ENCODE data around the gene SPSB1. TPM values are rescaled to one million over a fixed set of nuclear protein-coding genes. Genes with fewer than 3 reads are reported as not detected.
"Not testable (repeated sequence)": the region's sequence is repeated elsewhere in the genome, so short reads cannot be mapped to it uniquely, and the experiment has no call there.

The SPSB1 gene
- polyA plus RNA-seq, 1 experiment = 20.3 TPM

- Histone ChIP-seq H3K27me3 (ENCODE audit: control insufficient read depth, insufficient read depth, low read length) (no peaks in the 10 kb centered on the region), H3K27ac (ENCODE audit: low read depth, low read length) (no peak overlapping the region), H3K9me3 (ENCODE audit: control insufficient read depth, insufficient read depth, low read length) (no peaks in the 10 kb centered on the region; the same call in 1 of the 2 replicates), H3K4me3 (ENCODE audit: low read depth, low read length) (no peak overlapping the region)
- POLR2A ChIA-PET = no interaction called here
- CTCF ChIA-PET = no interaction called here
- no peak for TF ChIP-seq CTCF (IDR thresholded peaks at IDR 0.05; ENCODE audit: low read depth, low read length)
- no peak for DNase-seq (ENCODE audit: low read depth, low spot score)
Measured at GRCh38 chr1:9378801-9379200, 86.1 kb downstream of the SPSB1 start.

DNA sequence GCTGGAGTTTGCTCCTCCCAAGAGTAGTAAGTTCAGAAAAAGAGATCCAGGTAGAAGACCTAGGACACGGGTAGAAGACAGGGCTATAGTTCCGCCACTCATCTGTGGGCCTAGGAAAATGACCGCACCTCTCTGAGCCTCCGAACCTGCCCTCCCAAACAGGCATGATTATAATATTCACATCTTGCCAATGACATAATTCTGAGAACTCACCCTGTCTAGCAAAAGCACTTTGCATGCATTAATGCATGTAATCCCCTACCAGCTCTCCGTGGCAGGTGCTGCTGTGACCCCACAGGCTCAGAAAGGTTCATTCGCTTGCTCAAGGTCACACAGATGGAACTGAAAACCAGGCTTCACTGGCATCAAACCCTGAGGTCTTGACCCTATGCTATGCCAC is 88.0 kb downstream of the SPSB1 start:
- H3K27me3 ChIP-seq (ENCODE audit: control insufficient read depth, insufficient read depth, low read length) = no peaks in the 10 kb centered on the region
- DNase-seq (ENCODE audit: low read depth, low spot score) = no peak

GRCh38 chr1:9382643-9383491 is 90.2 kb downstream of the SPSB1 start:
- CTCF ChIA-PET = interaction anchor here (0.6 kb wide), 1 partner anchor 66 kb away, joined by 3 read pairs; no protein-coding TSS in a partner anchor
- DNase-seq (ENCODE audit: low read depth, low spot score) = no peak
- Histone ChIP-seq H3K9me3 (ENCODE audit: control insufficient read depth, insufficient read depth, low read length) (no peaks in the 10 kb centered on the region; the same call in 1 of the 2 replicates), H3K4me3 (ENCODE audit: low read depth, low read length) (no peak overlapping the region), H3K27me3 (ENCODE audit: control insufficient read depth, insufficient read depth, low read length) (no peaks in the 10 kb centered on the region), H3K27ac (ENCODE audit: low read depth, low read length) (no peak overlapping the region)
- POLR2A ChIA-PET = no interaction called here
- no peak for TF ChIP-seq CTCF (IDR thresholded peaks at IDR 0.05; ENCODE audit: low read depth, low read length)

More for the DNA sequence above, 88.0 kb downstream of the SPSB1 start:
- ChIA-PET POLR2A (no interaction called here), CTCF (no interaction called here)
- no peak overlapping the region for H3K27ac ChIP-seq (ENCODE audit: low read depth, low read length)
- H3K4me3 ChIP-seq (ENCODE audit: low read depth, low read length) = no peak overlapping the region
- no peak for TF ChIP-seq CTCF (IDR thresholded peaks at IDR 0.05; ENCODE audit: low read depth, low read length)
- H3K9me3 ChIP-seq (ENCODE audit: control insufficient read depth, insufficient read depth, low read length) = no peaks in the 10 kb centered on the region; the same call in 1 of the 2 replicates

DNA sequence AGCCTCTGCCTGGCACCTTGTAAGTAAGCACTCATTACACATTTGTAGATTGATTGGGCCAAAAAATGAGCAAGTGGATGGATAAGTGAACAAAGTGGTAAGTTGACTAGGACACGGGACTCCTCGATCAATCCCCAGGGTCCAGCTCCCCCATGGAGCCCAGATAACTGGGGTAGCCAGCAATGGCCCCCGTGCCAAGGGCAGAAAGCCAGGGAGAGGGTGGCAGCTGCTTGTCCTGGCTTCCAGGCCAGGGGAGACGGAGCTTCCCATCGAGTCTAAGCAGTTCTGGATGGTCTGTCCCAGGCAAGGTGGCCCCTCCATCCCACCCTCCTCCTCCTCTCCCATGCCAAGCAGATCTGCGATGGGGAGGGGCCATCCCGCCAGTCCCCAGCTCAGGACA is 91.4 kb downstream of the SPSB1 start:
- ChIA-PET CTCF (interaction anchor here (0.5 kb wide), 1 partner anchor 15 kb away, joined by 6 read pairs; no protein-coding TSS in a partner anchor), POLR2A (no interaction called here)
- Histone ChIP-seq H3K27me3 (ENCODE audit: control insufficient read depth, insufficient read depth, low read length) (no peaks in the 10 kb centered on the region), H3K4me3 (ENCODE audit: low read depth, low read length) (no peak overlapping the region), H3K9me3 (ENCODE audit: control insufficient read depth, insufficient read depth, low read length) (no peaks in the 10 kb centered on the region; the same call in 1 of the 2 replicates), H3K27ac (ENCODE audit: low read depth, low read length) (no peak overlapping the region)
- DNase-seq (ENCODE audit: low read depth, low spot score) = no peak
- TF ChIP-seq CTCF (IDR thresholded peaks at IDR 0.05; ENCODE audit: low read depth, low read length) = no peak

GRCh38 chr1:9384751-9385245 is 92.1 kb downstream of the SPSB1 start:
- H3K27me3 ChIP-seq (ENCODE audit: control insufficient read depth, insufficient read depth, low read length) = no peaks in the 10 kb centered on the region
- CTCF ChIA-PET = no interaction called here
- no peak for DNase-seq (ENCODE audit: low read depth, low spot score)

DNA sequence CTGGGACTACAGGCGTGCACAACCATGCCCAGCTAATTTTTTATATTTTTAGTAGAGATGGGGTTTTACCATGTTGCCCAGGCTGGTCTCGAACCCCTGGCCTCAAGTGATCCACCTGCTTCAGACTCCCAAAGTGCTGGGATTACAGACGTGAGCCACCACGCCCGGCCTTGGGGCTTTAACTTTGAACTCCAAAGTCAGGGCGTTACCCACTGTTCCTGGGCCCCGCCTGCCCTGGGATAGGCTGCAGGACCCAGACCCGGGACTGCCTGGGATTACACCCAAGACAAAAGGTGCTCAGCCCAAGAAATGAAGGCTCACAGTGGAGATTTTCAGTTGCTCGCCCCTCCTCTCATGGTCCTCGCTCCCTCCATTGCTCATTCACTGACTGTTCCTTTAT is 92.7 kb downstream of the SPSB1 start:
- not testable (repeated sequence) for H3K4me3 ChIP-seq (ENCODE audit: low read depth, low read length); H3K27me3 ChIP-seq (ENCODE audit: control insufficient read depth, insufficient read depth, low read length); H3K27ac ChIP-seq (ENCODE audit: low read depth, low read length); DNase-seq (ENCODE audit: low read depth, low spot score); H3K9me3 ChIP-seq (ENCODE audit: control insufficient read depth, insufficient read depth, low read length)
- CTCF ChIA-PET = interaction anchor here (0.6 kb wide), 1 partner anchor 64 kb away, joined by 4 read pairs; no protein-coding TSS in a partner anchor
- POLR2A ChIA-PET = interaction anchor here (0.6 kb wide), 1 partner anchor 14 kb away, joined by 6 read pairs; no protein-coding TSS in a partner anchor

More at GRCh38 chr1:9384751-9385245, 92.1 kb downstream of the SPSB1 start:
- no peak for TF ChIP-seq CTCF (IDR thresholded peaks at IDR 0.05; ENCODE audit: low read depth, low read length)
- POLR2A ChIA-PET = interaction anchor here (0.6 kb wide), 1 partner anchor 14 kb away, joined by 6 read pairs; no protein-coding TSS in a partner anchor
- no peak overlapping the region for H3K4me3 ChIP-seq (ENCODE audit: low read depth, low read length)
- no peaks in the 10 kb centered on the region; the same call in 1 of the 2 replicates for H3K9me3 ChIP-seq (ENCODE audit: control insufficient read depth, insufficient read depth, low read length)
- H3K27ac ChIP-seq (ENCODE audit: low read depth, low read length) = no peak overlapping the region

Data from AG04450 (cell line).